Activated T-cell treated with anti-CD3 and anti-CD28 coated beads for 48 hours (primary cell): ENCODE results near the gene CTXN3.

Experiments
- DNase-seq: peaks from one replicate; pipeline ENCODE4 v3.0.0-alpha.2; 2020; ENCODE audit warnings: low read depth

The CTXN3 gene

GRCh38 chr5:127649018-127649439, at the start of gene CTXN3:
Gene CTXN3 (plus strand): TSS chr5:127649082. CDS start chr5:127657522, 8,440 bp downstream.
- no peak for DNase-seq

DNA sequence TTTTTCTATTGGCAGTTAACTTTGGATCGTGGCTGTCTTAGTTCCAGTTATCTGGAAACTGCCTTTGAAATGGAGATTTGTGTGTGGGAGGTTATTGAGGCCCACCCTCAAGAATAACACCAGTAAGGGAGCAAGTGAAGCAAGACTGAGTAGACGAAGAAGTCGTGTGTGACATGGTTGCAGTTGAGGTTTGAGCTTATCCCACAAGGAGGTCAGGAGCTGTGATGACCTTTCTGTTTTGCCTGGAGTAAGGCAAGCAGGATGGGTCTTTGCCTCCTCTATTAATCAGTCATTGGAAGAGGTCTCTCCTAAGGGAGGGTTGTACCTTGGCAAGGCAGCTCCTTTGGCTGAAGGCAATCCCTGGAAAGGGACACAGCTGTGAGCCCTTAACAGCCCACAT, 49.6 kb upstream of the CTXN3 start:
- no peak for DNase-seq

- no peak for DNase-seq
These were observed 49.0 kb upstream of the CTXN3 start for GRCh38 chr5:127599847-127600246.

- DNase-seq, result no peak
These were observed 47.8 kb upstream of the CTXN3 start for GRCh38 chr5:127601111-127601510.

DNA sequence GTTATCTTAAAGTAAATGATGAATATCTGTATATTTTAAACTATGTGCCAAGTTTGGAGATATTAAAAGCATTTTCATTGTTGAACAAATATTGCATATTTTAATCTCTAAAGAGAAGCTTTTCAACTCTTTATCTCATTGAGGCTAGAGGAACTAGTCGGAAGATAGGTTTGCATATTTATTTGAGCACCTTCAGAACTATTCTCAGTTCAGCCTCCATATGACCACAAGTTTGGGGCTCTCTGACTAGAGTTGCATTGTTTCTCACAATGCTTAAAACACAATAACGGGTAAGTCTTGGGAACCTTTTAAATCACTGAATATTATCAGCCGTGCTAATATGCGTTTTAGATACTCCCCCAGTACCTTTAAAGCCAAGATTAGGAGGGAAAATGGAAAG, 47.3 kb upstream of the CTXN3 start:
- DNase-seq, result no peak

GRCh38 chr5:127602481-127602880, 46.4 kb upstream of the CTXN3 start:
- no peak for DNase-seq

DNA sequence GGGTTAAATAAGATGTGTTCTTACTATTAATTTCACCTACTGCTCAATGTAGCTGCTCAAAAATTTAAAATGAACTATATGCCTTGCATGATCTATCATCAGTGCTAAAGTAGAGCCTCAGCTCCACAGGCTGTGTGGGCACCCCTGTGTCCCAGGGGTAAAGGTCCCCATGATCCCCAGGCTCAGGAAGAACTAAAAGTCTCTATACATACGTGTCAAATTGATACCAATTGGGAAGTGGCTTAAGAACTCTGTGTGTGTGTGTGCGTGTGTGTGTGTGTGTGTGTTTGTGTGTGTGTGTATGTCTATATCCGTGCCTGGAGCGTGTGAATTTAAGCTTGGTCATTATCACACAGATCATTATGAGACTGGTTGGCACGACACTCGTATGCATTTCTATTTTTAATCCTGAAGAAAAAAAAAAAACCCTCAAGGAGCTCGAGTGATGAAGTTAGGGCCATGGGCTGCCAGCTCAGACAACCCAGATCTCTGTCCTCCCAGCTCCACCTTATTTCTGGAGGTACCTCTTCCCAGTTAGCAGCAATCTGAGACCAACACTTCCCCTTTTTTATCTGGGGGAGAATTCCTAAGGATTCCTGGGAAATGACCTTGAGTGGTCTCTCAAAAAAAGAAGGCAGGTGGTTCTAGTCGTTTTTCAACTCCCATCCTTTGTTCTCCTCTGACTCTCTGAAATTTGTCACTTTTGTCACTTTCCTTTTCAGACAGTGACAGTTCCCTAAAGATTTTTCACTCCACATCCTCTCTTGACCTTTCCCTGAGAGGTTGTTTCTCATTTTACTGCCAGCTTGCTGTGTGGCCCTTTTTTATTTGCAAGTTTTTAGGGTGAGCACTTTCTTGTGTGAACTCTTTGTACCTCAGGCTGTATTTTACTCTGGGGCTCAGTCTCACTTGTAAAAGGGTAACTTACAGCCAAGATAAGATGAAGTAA, 45.7 kb upstream of the CTXN3 start:
- DNase-seq, result no peak

- DNase-seq, result no peak
These were observed 40.7 kb upstream of the CTXN3 start for GRCh38 chr5:127608077-127608660.

DNA sequence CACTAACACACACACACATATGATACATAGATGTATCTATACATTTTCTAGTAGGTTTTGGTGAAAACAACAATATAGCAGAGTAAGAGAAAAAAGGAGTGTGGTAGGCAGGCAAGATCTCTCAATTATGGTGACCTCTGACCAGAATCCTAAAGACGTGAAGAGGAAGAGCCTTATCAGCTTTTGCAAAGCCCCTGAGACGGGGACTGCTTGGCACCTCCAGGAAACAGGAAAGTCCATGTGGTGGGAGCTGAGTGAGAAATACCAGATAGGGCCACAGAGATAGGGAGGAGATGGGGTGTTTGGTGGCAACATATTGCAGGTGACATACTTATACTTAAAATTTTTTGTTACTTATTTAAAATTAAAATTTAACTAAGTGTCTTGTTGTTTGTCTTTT, 39.9 kb upstream of the CTXN3 start:
- no peak for DNase-seq

- DNase-seq, result no peak
These were observed 38.9 kb upstream of the CTXN3 start for GRCh38 chr5:127609957-127610356.

DNA sequence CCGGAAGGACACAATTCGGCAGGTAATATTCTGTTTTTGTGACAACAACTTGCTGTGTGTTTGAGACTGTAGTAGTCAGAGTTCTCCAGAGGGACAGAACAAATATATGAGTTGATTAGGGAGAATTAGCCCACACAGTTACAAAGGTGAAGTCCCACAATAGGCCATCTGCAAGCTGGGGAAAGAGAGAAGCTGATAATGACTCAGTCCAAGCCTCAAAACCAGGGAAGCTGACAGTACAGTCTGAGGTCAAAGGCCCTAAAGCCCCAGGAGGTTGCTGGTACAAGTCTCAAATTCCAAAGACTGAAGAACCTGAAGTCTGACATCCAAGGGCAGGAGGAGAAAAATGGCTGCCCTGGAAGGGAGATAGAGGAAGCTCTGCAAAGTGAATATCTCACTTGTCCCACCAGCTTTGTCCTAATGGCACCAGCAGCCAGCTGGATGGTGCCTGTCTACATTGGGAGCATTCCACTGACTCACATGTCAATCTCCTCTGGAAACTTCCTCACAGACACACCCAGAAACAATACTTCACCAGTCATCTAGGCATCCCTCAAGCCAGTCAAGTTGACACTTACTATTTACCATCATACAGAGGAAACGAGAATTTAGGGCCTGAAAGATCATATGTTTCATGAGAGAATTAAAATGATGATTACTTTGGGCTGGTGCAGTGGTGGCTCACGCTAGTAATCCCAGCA, 36.3 kb upstream of the CTXN3 start:
- no peak for DNase-seq

DNA sequence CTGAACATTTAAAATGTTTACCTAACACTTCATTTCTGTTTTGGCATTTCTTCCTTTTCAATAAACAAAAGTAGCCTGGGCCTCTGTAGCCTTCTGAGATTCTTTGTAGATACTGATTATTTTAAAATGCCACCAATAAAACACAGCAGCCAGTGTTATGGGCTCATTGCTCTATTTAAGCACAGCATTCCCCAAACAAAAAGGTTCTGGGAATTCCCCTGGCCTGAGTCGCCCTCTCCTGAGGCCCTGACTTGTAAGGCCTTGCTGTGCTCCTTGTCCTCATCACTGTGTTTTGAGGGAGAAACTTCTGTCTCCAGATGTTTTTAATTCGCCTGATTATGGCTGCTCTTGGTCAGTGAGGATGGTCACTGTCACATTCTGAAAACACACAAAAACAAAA, 33.0 kb upstream of the CTXN3 start:
- no peak for DNase-seq

GRCh38 chr5:127619908-127620479, 28.9 kb upstream of the CTXN3 start:
- no peak for DNase-seq

- DNase-seq, result no peak
These were observed 27.1 kb upstream of the CTXN3 start for GRCh38 chr5:127621601-127622325.

DNA sequence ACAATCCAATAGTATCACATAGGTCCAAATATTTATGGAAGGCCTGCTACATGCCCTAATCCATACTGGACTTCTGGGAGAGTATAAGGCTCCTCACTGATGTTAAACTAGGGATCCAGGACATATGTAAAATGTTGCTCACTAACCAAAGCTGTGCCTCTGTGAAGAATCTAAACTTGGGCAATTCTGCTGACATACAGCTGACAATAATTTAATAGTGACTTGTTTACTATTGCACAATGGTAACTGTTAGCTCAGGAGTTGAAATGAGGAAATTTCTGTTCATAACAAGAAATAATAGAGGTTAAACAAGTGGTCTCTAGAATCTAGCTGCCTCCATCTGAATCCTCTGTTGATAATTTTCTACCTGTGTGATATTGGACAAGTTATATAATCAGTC, 14.9 kb upstream of the CTXN3 start:
- no peak for DNase-seq

GRCh38 chr5:127639828-127640227, 9.1 kb upstream of the CTXN3 start:
- no peak for DNase-seq

DNA sequence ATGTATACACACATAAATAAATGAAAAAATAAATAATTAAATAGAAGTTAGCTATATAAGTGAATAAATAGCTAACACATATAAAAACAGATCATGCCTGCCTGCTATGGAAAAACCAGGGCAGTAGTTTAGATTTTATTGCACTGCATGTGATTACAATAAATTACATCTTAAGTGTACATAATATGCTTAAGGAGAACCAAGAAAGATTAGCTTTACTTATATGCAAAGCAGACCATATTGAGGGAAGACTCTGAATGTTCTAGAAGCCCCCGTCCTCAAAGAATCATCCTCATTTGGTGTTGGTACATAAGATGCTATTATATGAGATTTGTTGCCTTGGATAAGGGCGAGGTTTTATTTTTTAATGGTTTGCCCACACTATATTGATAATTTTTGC, 5.9 kb upstream of the CTXN3 start:
- no peak for DNase-seq

DNA sequence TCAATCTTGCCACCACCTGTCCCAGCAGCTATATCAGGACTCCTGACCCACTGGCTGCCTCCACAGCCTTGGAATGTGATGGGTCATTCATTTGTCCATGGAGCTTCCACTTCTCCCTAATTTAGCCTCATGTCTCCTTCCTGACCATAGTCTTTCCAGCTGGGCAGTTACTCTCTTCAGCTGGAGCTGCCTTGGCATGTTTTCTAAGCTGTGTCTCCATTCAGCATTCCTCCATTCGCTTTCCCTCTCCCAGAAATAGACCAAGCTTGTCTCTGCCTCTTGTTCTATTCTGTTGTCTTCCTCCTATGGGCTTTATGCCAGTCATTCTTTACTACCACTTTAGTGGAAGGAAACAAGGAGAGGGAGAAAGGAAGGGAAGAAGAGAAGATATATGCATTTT, 5.3 kb upstream of the CTXN3 start:
- DNase-seq, result no peak

GRCh38 chr5:127645300-127645726, 3.6 kb upstream of the CTXN3 start:
- DNase-seq, result no peak

DNA sequence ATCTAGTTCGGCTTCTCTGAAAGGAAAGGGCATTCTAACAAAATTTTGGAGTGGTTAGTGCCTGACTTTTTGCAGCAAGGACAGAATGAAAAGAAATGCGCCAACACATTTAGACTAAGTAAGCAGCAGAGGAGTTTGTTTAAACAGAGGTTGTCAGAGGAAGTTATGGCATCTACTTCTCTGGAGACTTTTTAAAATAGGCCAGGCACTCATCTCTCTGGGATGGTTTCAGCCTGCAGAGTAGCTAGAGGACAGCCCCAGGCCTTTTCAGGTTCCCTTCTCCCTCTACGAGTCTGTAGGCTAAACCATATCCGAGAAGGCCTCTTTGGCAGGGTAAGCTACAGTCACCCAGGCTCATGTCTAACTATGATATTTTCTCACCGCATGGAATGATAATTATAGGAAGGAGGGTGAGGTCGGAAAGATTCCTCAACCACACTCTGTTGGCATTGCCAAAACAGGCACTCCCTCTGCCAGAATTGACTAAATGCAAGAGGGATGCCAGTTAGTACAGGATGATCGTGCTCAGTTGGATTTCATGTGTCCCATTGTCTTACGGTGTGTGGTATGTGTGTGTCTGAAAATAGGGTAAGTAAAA, 1.4 kb upstream of the CTXN3 start:
- no peak for DNase-seq

- DNase-seq, result no peak
These were observed 1.1 kb downstream of the CTXN3 start for GRCh38 chr5:127650022-127650421.
